RWPE2 (cell line): Measurements from ENCODE around the gene ACAP3.

Source experiments
- ATAC-seq: fragments of 200-7000 bp; cut with Tn5 transposase; 3 replicates; pipeline ENCODE4 v1.9.1; 2021; ENCODE audit warnings: low read depth
- DNase-seq: peaks from one replicate; pipeline ENCODE4 v3.0.0-alpha.2; 2020; ENCODE audit warnings: low spot score
- H3K27ac ChIP-seq: fragments of 450-650 bp; 2 replicates; pipeline ENCODE4 v1.5.1; 2017; ENCODE audit warnings: mild to moderate bottlenecking; ENCODE audit not compliant: poor library complexity, severe bottlenecking
- H3K27me3 ChIP-seq: fragments of 250-450 bp; sonication (Bioruptor Pico); 2 replicates; pipeline ENCODE4 v1.5.1; 2021; ENCODE audit warnings: mild to moderate bottlenecking, moderate library complexity; ENCODE audit not compliant: insufficient read depth, poor library complexity, severe bottlenecking
- H3K36me3 ChIP-seq: fragments of 250-450 bp; sonication (Bioruptor Pico); 2 replicates; pipeline ENCODE4 v1.5.1; 2020; ENCODE audit warnings: low read depth, mild to moderate bottlenecking, moderate library complexity
- H3K4me1 ChIP-seq: fragments of 250-450 bp; sonication (Bioruptor Pico); 2 replicates; pipeline ENCODE4 v1.5.1; 2021; ENCODE audit warnings: mild to moderate bottlenecking, moderate library complexity; ENCODE audit not compliant: insufficient read depth, poor library complexity, severe bottlenecking
- H3K4me3 ChIP-seq: fragments of 250-450 bp; sonication (Bioruptor Pico); 2 replicates; pipeline ENCODE4 v1.5.1; 2021; ENCODE audit warnings: mild to moderate bottlenecking, moderate library complexity; ENCODE audit not compliant: severe bottlenecking
- H3K9me3 ChIP-seq: fragments of 250-450 bp; sonication (Bioruptor Pico); 2 replicates; pipeline ENCODE4 v1.5.1; 2021; ENCODE audit warnings: mild to moderate bottlenecking, moderate library complexity; ENCODE audit not compliant: severe bottlenecking
- TF ChIP-seq, protein P1 (sequence below): fragments of 450-650 bp; IDR thresholded peaks from one replicate; pipeline ENCODE4 v1.5.1; 2017; ENCODE audit warnings: mild to moderate bottlenecking, moderate library complexity; ENCODE audit not compliant: poor library complexity, severe bottlenecking

Gene ACAP3

DNA sequence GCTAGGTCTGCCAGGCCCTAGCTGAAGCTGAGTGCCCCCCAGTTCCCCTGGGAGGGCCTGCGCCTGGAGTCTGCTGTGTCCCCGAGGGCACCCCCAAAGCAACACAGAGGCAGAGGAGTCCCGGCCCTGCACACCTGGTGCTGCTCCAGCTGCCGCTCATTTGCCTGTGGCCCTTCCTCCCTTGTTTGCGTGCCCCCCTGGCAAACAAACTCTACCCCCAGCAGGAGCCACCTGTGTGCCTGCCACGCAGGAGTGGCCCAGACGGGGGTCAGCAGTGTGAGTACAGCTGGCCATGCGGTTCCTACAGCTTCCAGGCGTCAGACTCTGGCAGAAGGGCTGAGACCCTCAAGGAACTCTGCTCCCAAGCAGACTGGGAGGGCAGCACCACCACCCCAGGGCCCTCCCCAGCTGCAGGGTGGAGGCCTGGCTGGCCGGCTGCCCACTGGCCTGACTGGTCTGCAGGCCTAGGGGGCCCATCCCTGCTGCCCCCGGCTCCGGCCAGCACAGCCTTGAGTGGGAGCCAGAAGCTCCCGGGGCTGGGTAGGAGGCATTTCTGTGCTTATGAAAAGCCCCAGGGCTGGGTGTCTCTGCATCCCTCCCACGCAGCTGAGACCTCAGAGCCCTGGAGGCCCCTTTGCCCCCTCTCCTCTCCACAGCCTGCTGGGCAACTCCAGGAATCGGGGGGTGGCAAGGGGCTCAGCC, 22.8 kb upstream of the ACAP3 start:
- no peaks in the 10 kb centered on the region for H3K9me3 ChIP-seq
- H3K27me3 ChIP-seq = no peaks in the 10 kb centered on the region
- H3K4me1 ChIP-seq = peaks cover 17% of the 10 kb centered on the region
- no peak overlapping the region for H3K4me3 ChIP-seq
- TF ChIP-seq, protein P1, sequence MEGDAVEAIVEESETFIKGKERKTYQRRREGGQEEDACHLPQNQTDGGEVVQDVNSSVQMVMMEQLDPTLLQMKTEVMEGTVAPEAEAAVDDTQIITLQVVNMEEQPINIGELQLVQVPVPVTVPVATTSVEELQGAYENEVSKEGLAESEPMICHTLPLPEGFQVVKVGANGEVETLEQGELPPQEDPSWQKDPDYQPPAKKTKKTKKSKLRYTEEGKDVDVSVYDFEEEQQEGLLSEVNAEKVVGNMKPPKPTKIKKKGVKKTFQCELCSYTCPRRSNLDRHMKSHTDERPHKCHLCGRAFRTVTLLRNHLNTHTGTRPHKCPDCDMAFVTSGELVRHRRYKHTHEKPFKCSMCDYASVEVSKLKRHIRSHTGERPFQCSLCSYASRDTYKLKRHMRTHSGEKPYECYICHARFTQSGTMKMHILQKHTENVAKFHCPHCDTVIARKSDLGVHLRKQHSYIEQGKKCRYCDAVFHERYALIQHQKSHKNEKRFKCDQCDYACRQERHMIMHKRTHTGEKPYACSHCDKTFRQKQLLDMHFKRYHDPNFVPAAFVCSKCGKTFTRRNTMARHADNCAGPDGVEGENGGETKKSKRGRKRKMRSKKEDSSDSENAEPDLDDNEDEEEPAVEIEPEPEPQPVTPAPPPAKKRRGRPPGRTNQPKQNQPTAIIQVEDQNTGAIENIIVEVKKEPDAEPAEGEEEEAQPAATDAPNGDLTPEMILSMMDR = no peak
- no peaks in the 10 kb centered on the region for H3K36me3 ChIP-seq
- DNase-seq = no peak
- H3K27ac ChIP-seq = peak overlapping the region; percentile 24
- ATAC-seq = peak; percentile 7

GRCh38 chr1:1329304-1330210, 21.8 kb upstream of the ACAP3 start:
- TF ChIP-seq, protein P1 = no peak
- Histone ChIP-seq H3K4me1 (peaks cover 17% of the 10 kb centered on the region), H3K4me3 (no peak overlapping the region), H3K9me3 (no peaks in the 10 kb centered on the region), H3K27me3 (no peaks in the 10 kb centered on the region), H3K36me3 (no peaks in the 10 kb centered on the region), H3K27ac (no peak overlapping the region)
- DNase-seq = no peak
- ATAC-seq = no peak

DNA sequence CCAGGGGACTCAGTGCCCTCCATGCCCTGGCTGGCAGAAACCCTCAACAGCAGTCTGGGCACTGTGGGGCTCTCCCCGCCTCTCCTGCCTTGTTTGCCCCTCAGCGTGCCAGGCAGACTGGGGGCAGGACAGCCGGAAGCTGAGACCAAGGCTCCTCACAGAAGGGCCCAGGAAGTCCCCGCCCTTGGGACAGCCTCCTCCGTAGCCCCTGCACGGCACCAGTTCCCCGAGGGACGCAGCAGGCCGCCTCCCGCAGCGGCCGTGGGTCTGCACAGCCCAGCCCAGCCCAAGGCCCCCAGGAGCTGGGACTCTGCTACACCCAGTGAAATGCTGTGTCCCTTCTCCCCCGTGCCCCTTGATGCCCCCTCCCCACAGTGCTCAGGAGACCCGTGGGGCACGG, 20.5 kb upstream of the ACAP3 start:
- no peak for ATAC-seq
- Histone ChIP-seq H3K9me3 (no peaks in the 10 kb centered on the region), H3K4me1 (peaks cover 17% of the 10 kb centered on the region), H3K27ac (no peak overlapping the region), H3K36me3 (no peaks in the 10 kb centered on the region), H3K27me3 (no peaks in the 10 kb centered on the region), H3K4me3 (no peak overlapping the region)
- TF ChIP-seq, protein P1 = no peak
- DNase-seq = no peak

GRCh38 chr1:1327291-1327690, 19.6 kb upstream of the ACAP3 start:
- H3K27ac ChIP-seq = no peak overlapping the region
- no peak for ATAC-seq

More at GRCh38 chr1:1327291-1327690, 19.6 kb upstream of the ACAP3 start:
- H3K4me3 ChIP-seq = no peak overlapping the region
- no peak for DNase-seq
- H3K9me3 ChIP-seq = no peaks in the 10 kb centered on the region
- peaks cover 13% of the 10 kb centered on the region for H3K4me1 ChIP-seq
- H3K36me3 ChIP-seq = no peaks in the 10 kb centered on the region
- TF ChIP-seq, protein P1 = no peak
- no peaks in the 10 kb centered on the region for H3K27me3 ChIP-seq
